Mesenchymal stem cell (in vitro differentiated cells and primary cell): ENCODE measurements around the gene LMLN.

ENCODE experiments used
- DNase-seq: peaks from one replicate; pipeline ENCODE4 v3.0.0-alpha.2; 2013
- H2AFZ ChIP-seq: one replicate; pipeline ENCODE4 v1.6.1; 2013; ENCODE audit warnings: low read depth, mild to moderate bottlenecking, control low read depth, inconsistent platforms, low read length, moderate library complexity
- H2AK5ac ChIP-seq: 2 replicates; pipeline ENCODE4 v1.6.1; 2013; ENCODE audit warnings: low read length, moderate library complexity, mild to moderate bottlenecking, inconsistent platforms; ENCODE audit not compliant: severe bottlenecking
- H2BK120ac ChIP-seq: one replicate; pipeline ENCODE4 v1.6.1; 2013; ENCODE audit warnings: low read depth, mild to moderate bottlenecking, inconsistent platforms, low read length, moderate library complexity
- H2BK12ac ChIP-seq, 2 experiments: one replicate each; pipeline ENCODE4 v1.6.1; 2013; ENCODE audit warnings: inconsistent platforms in 2 of 2, low read length in 2 of 2, mild to moderate bottlenecking in 2 of 2, moderate library complexity in 2 of 2, control low read depth in 1 of 2
- H2BK15ac ChIP-seq: one replicate; pipeline ENCODE4 v1.6.1; 2013; ENCODE audit warnings: mild to moderate bottlenecking, low read depth, inconsistent platforms; ENCODE audit not compliant: poor library complexity, severe bottlenecking
- H2BK5ac ChIP-seq: 2 replicates; pipeline ENCODE4 v1.6.1; 2013; ENCODE audit warnings: low read depth, mild to moderate bottlenecking, low read length, control low read depth, inconsistent platforms; ENCODE audit not compliant: poor library complexity, severe bottlenecking
- H3K14ac ChIP-seq, 2 experiments: one replicate each; pipeline ENCODE4 v1.6.1; 2013; ENCODE audit warnings: inconsistent platforms in 2 of 2, low read length in 2 of 2, control low read depth in 1 of 2, mild to moderate bottlenecking in 1 of 2, moderate library complexity in 1 of 2
- H3K18ac ChIP-seq, 2 experiments: one replicate each; pipeline ENCODE4 v1.6.1; 2013; ENCODE audit warnings: inconsistent platforms in 2 of 2, low read length in 2 of 2, control low read depth in 1 of 2, low read depth in 1 of 2, mild to moderate bottlenecking in 1 of 2
- H3K23ac ChIP-seq, 2 experiments: one replicate each; pipeline ENCODE4 v1.6.1; 2013; ENCODE audit warnings: inconsistent platforms in 2 of 2, low read length in 2 of 2, mild to moderate bottlenecking in 2 of 2, moderate library complexity in 2 of 2, control low read depth in 1 of 2
- H3K27ac ChIP-seq: 2 replicates; pipeline ENCODE4 v1.5.1; 2013; ENCODE audit warnings: mild to moderate bottlenecking, moderate library complexity, low read length, control low read depth, inconsistent platforms; ENCODE audit not compliant: poor library complexity, severe bottlenecking
- H3K27me3 ChIP-seq, 2 experiments: 2 replicates each; pipeline versions ENCODE4 v1.6.1 to v1.7.0; 2013; ENCODE audit warnings: low read length in 2 of 2, mild to moderate bottlenecking in 2 of 2, moderate library complexity in 2 of 2, control low read depth in 1 of 2, inconsistent platforms in 1 of 2; ENCODE audit not compliant: control insufficient read depth in 1 of 2, insufficient read depth in 1 of 2
- H3K36me3 ChIP-seq, 2 experiments: 2 replicates each; pipeline versions ENCODE4 v1.6.1 to v1.7.0; 2013; ENCODE audit warnings: low read length in 2 of 2, control low read depth in 1 of 2, inconsistent platforms in 1 of 2, low read depth in 1 of 2, mild to moderate bottlenecking in 1 of 2; ENCODE audit not compliant: insufficient read depth in 2 of 2, control insufficient read depth in 1 of 2
- H3K4ac ChIP-seq, 2 experiments: one replicate each; pipeline ENCODE4 v1.6.1; 2013; ENCODE audit warnings: inconsistent platforms in 2 of 2, low read length in 2 of 2, mild to moderate bottlenecking in 2 of 2, moderate library complexity in 2 of 2, control low read depth in 1 of 2, low read depth in 1 of 2
- H3K4me1 ChIP-seq: 2 replicates; pipeline ENCODE4 v1.6.1; 2013; ENCODE audit warnings: low read depth, low read length, control low read depth; ENCODE audit not compliant: control insufficient read depth, insufficient read depth
- H3K4me2 ChIP-seq: 2 replicates; pipeline ENCODE4 v1.6.1; 2013; ENCODE audit warnings: low read length, mild to moderate bottlenecking, inconsistent platforms; ENCODE audit not compliant: poor library complexity, severe bottlenecking
- H3K4me3 ChIP-seq, 2 experiments: 2 replicates each; pipeline versions ENCODE4 v1.5.1 to v1.7.0; 2013; ENCODE audit warnings: low read length in 2 of 2, mild to moderate bottlenecking in 2 of 2, control low read depth in 1 of 2, low read depth in 1 of 2; ENCODE audit not compliant: insufficient read depth in 1 of 2
- H3K79me1 ChIP-seq: replicated peaks from 2 replicates; pipeline ENCODE4 v1.6.1; 2013; ENCODE audit warnings: mild to moderate bottlenecking, control low read depth, low read length, inconsistent platforms; ENCODE audit not compliant: poor library complexity, severe bottlenecking
- H3K9ac ChIP-seq: 2 replicates; pipeline ENCODE4 v1.7.0; 2013; ENCODE audit warnings: mild to moderate bottlenecking, low read length, moderate library complexity
- H3K9me3 ChIP-seq: 2 replicates; pipeline ENCODE4 v1.7.0; 2013; ENCODE audit warnings: mild to moderate bottlenecking, low read length; ENCODE audit not compliant: control insufficient read depth
- H4K8ac ChIP-seq: one replicate; pipeline ENCODE4 v1.6.1; 2013; ENCODE audit warnings: inconsistent platforms, mild to moderate bottlenecking, low read length, moderate library complexity
- H4K91ac ChIP-seq: one replicate; pipeline ENCODE4 v1.6.1; 2013; ENCODE audit warnings: mild to moderate bottlenecking, low read length, inconsistent platforms
- WGBS: methylation state at CpG from one replicate; pipeline ENCODE4 v1.1.7; 2013; ENCODE audit warnings: mixed read lengths; 5-methylcytosine and 5-hydroxymethylcytosine counted together

LMLN gene

GRCh38 chr3:197949778-197950676, 10.0 kb upstream of the LMLN start, which contains the start of gene RPL35A:
RPL35A (plus strand) TSS chr3:197950190; CDS start chr3:197950968, 778 bp downstream.
- Histone ChIP-seq H3K14ac (peak within 1 kb of the TSS in 1 of 2 experiments; percentile 35), H3K4me3 (peak within 1 kb of the TSS; percentile 63 to 92), H2AK5ac (peak within 1 kb of the TSS; percentile 88), H2BK15ac (no peak within 1 kb of the TSS), H2BK12ac (peak within 1 kb of the TSS in 1 of 2 experiments; percentile 15), H3K79me1 (no peaks in the 10 kb centered on the region), H2BK120ac (no peak within 1 kb of the TSS), H3K9me3 (no peaks in the 10 kb centered on the region), H3K9ac (peak within 1 kb of the TSS; percentile 98), H3K27ac (peak within 1 kb of the TSS; percentile 85), H4K8ac (peak within 1 kb of the TSS; percentile 88), H3K4me2 (peak within 1 kb of the TSS; percentile 73), H3K4ac (peak within 1 kb of the TSS; percentile 9 to 65), H3K27me3 (no peaks in the 10 kb centered on the region), H3K36me3 (peaks cover 26 to 41% of the 10 kb centered on the region in 2 experiments), H2BK5ac (peak within 1 kb of the TSS; percentile 90), H3K4me1 (peaks cover 8% of the 10 kb centered on the region), H4K91ac (peak within 1 kb of the TSS; percentile 65), H3K18ac (peak within 1 kb of the TSS; percentile 82 to 89), H3K23ac (no peak within 1 kb of the TSS), H2AFZ (no peak within 1 kb of the TSS)
- 0% methylated on average over 36 of the region's 36 CpGs for WGBS
- peak; percentile 97 for DNase-seq

- DNase-seq: no peak
- WGBS: 1% methylated on average over 11 of the region's 11 CpGs
- H3K18ac ChIP-seq: peak overlapping the region in 1 of 2 experiments; percentile 82
- H3K9ac ChIP-seq: peak overlapping the region; percentile 98
- no peak overlapping the region for H2BK12ac ChIP-seq
- peak overlapping the region; percentile 85 for H3K27ac ChIP-seq
- peaks cover 30 to 48% of the 10 kb centered on the region in 2 experiments for H3K36me3 ChIP-seq
- peaks cover 8% of the 10 kb centered on the region for H3K4me1 ChIP-seq
- H2BK120ac ChIP-seq: no peak overlapping the region
- peak overlapping the region; percentile 88 for H2AK5ac ChIP-seq
- no peaks in the 10 kb centered on the region for H3K27me3 ChIP-seq
- H2BK5ac ChIP-seq: no peak overlapping the region
- no peaks in the 10 kb centered on the region for H3K9me3 ChIP-seq
- H3K14ac ChIP-seq: no peak overlapping the region
- peak overlapping the region; percentile 9 to 65 for H3K4ac ChIP-seq
- no peak overlapping the region for H3K23ac ChIP-seq
- H3K4me2 ChIP-seq: peak overlapping the region; percentile 57
- peak overlapping the region; percentile 63 to 92 for H3K4me3 ChIP-seq
- H2AFZ ChIP-seq: no peak overlapping the region
- no peaks in the 10 kb centered on the region for H3K79me1 ChIP-seq
- no peak overlapping the region for H2BK15ac ChIP-seq
- H4K8ac ChIP-seq: no peak overlapping the region
- no peak overlapping the region for H4K91ac ChIP-seq
Measured at GRCh38 chr3:197950677-197951061, 9.3 kb upstream of the LMLN start.

- peak overlapping the region; percentile 35 to 92 for H3K4me3 ChIP-seq
- no peak overlapping the region for H2BK5ac ChIP-seq
- H3K27ac ChIP-seq: no peak overlapping the region
- 89% methylated on average over 18 of the region's 21 CpGs for WGBS
- peak overlapping the region; percentile 98 for H3K9ac ChIP-seq
- H2BK15ac ChIP-seq: no peak overlapping the region
- H3K27me3 ChIP-seq: no peaks in the 10 kb centered on the region
- no peaks in the 10 kb centered on the region for H3K9me3 ChIP-seq
- no peak overlapping the region for H4K8ac ChIP-seq
- no peak overlapping the region for H3K14ac ChIP-seq
- H2AK5ac ChIP-seq: no peak overlapping the region
- no peak overlapping the region for H4K91ac ChIP-seq
- H3K79me1 ChIP-seq: peaks cover 2% of the 10 kb centered on the region
- peaks cover 35 to 56% of the 10 kb centered on the region in 2 experiments for H3K36me3 ChIP-seq
- H2BK120ac ChIP-seq: no peak overlapping the region
- H3K4me2 ChIP-seq: peak overlapping the region; percentile 57
- H3K4me1 ChIP-seq: peaks cover 8% of the 10 kb centered on the region
- H3K23ac ChIP-seq: no peak overlapping the region
- H3K18ac ChIP-seq: no peak overlapping the region
- H3K4ac ChIP-seq: no peak overlapping the region
- no peak for DNase-seq
- H2AFZ ChIP-seq: no peak overlapping the region
- no peak overlapping the region for H2BK12ac ChIP-seq
Measured at GRCh38 chr3:197951392-197951990, 8.5 kb upstream of the LMLN start.

GRCh38 chr3:197952440-197952839, 7.6 kb upstream of the LMLN start:
- peak overlapping the region; percentile 23 for H3K4me2 ChIP-seq
- no peaks in the 10 kb centered on the region for H3K27me3 ChIP-seq
- DNase-seq: no peak
- WGBS: 95% methylated on average over 9 of the region's 9 CpGs
- no peak overlapping the region for H3K14ac ChIP-seq
- H3K79me1 ChIP-seq: peaks cover 2% of the 10 kb centered on the region
- no peak overlapping the region for H4K8ac ChIP-seq
- no peak overlapping the region for H4K91ac ChIP-seq
- H2BK15ac ChIP-seq: no peak overlapping the region
- H2AFZ ChIP-seq: no peak overlapping the region
- H3K36me3 ChIP-seq: peaks cover 37 to 63% of the 10 kb centered on the region in 2 experiments
- H3K23ac ChIP-seq: no peak overlapping the region
- no peak overlapping the region for H3K4me3 ChIP-seq
- no peak overlapping the region for H2AK5ac ChIP-seq
- peak overlapping the region; percentile 31 for H3K9ac ChIP-seq
- H3K4ac ChIP-seq: no peak overlapping the region
- H3K27ac ChIP-seq: no peak overlapping the region
- H3K18ac ChIP-seq: no peak overlapping the region
- H3K9me3 ChIP-seq: no peaks in the 10 kb centered on the region
- H3K4me1 ChIP-seq: peaks cover 8% of the 10 kb centered on the region
- H2BK120ac ChIP-seq: no peak overlapping the region
- no peak overlapping the region for H2BK5ac ChIP-seq
- no peak overlapping the region for H2BK12ac ChIP-seq
